ENCODE results near the gene TSPEAR. TPM values are rescaled to one million over a fixed set of nuclear protein-coding genes. Genes with fewer than 3 reads are reported as not detected.

The TSPEAR gene
- total RNA-seq, 1 experiment from 2014 or later, result not detected

- intact Hi-C loops (cut with micrococcal nuclease; ENCODE audit: unreplicated experiment) (no loop called here), in situ Hi-C loops (cut with HindIII; ENCODE audit: low pct_unique_long_range_greater_than_20kb, low sequenced_read_pairs) (no loop called here)
- ATAC-seq (no peak), DNase-seq (ENCODE audit: low read depth, low spot score) (no peak)
- H3K9me3 ChIP-seq (ENCODE audit: control insufficient read depth, insufficient read depth, low read depth, low read length), result no peaks in the 10 kb centered on the region
- BruUV-seq (replicated peaks), result no TSS peak
- no peak overlapping the region for H3K4me3 ChIP-seq (ENCODE audit: low read depth in 2 of 2, low read length in 2 of 2)
- no peaks in the 10 kb centered on the region for H3K36me3 ChIP-seq (ENCODE audit: control insufficient read depth, insufficient read depth, low read length)
- no peak overlapping the region for H3K27ac ChIP-seq (ENCODE audit: low read length)
- H3K4me1 ChIP-seq (ENCODE audit: control insufficient read depth, insufficient read depth, low read length), result no peaks in the 10 kb centered on the region
- H3K27me3 ChIP-seq (ENCODE audit: control insufficient read depth, insufficient read depth, low read length), result no peaks in the 10 kb centered on the region
- TF ChIP-seq POLR2AphosphoS5 (IDR thresholded peaks at IDR 0.05; ENCODE audit: low read depth, low read length), result no peak
- TF ChIP-seq SIN3A (IDR thresholded peaks at IDR 0.05; ENCODE audit: borderline replicate concordance, insufficient read depth, low read depth, low read length), result no peak
- no peak for TF ChIP-seq TCF7L2 (IDR thresholded peaks at IDR 0.05; ENCODE audit: low read depth, low read length)
- TF ChIP-seq CTCF (IDR thresholded peaks at IDR 0.05), result no peak
- no peak for TF ChIP-seq REST (IDR thresholded peaks at IDR 0.05; ENCODE audit: insufficient read depth in 1 of 2, low read depth in 2 of 2, low read length in 1 of 2)
- POLR2A ChIA-PET, result interaction anchor here (0.6 kb wide), 1 partner anchor 146 kb away, joined by 3 read pairs; no protein-coding TSS in a partner anchor
- CTCF ChIA-PET, result no interaction called here
Measured at GRCh38 chr21:44720170-44720569, 8.8 kb upstream of the TSPEAR start.

- intact Hi-C loops (cut with micrococcal nuclease; ENCODE audit: unreplicated experiment) (no loop called here), in situ Hi-C loops (cut with HindIII; ENCODE audit: low pct_unique_long_range_greater_than_20kb, low sequenced_read_pairs) (no loop called here)
- H3K27me3 ChIP-seq (ENCODE audit: control insufficient read depth, insufficient read depth, low read length), result no peaks in the 10 kb centered on the region
- no peaks in the 10 kb centered on the region for H3K36me3 ChIP-seq (ENCODE audit: control insufficient read depth, insufficient read depth, low read length)
- no peak overlapping the region for H3K4me3 ChIP-seq (ENCODE audit: low read depth in 2 of 2, low read length in 2 of 2)
- ATAC-seq, result no peak
- CTCF ChIA-PET, result no interaction called here
- no TSS peak for BruUV-seq (replicated peaks)
- no peak for DNase-seq (ENCODE audit: low read depth, low spot score)
- POLR2A ChIA-PET, result interaction anchor here (0.5 kb wide), 1 partner anchor 1125 kb away, joined by 3 read pairs; no protein-coding TSS in a partner anchor
- H3K27ac ChIP-seq (ENCODE audit: low read length), result no peak overlapping the region
- no peaks in the 10 kb centered on the region for H3K9me3 ChIP-seq (ENCODE audit: control insufficient read depth, insufficient read depth, low read depth, low read length)
- TF ChIP-seq TCF7L2 (IDR thresholded peaks at IDR 0.05; ENCODE audit: low read depth, low read length) (no peak), SIN3A (IDR thresholded peaks at IDR 0.05; ENCODE audit: borderline replicate concordance, insufficient read depth, low read depth, low read length) (no peak), CTCF (IDR thresholded peaks at IDR 0.05) (no peak), REST (IDR thresholded peaks at IDR 0.05; ENCODE audit: insufficient read depth in 1 of 2, low read depth in 2 of 2, low read length in 1 of 2) (no peak), POLR2AphosphoS5 (IDR thresholded peaks at IDR 0.05; ENCODE audit: low read depth, low read length) (no peak)
- H3K4me1 ChIP-seq (ENCODE audit: control insufficient read depth, insufficient read depth, low read length), result no peaks in the 10 kb centered on the region
Measured at GRCh38 chr21:44718571-44718970, 7.2 kb upstream of the TSPEAR start.
